Activated CD8-positive, alpha-beta T cell treated with anti-CD3 and anti-CD28 coated beads for 36 hours (primary cell): ENCODE measurements around the gene CTCF. TPM values are rescaled to one million over a fixed set of nuclear protein-coding genes. Genes with fewer than 3 reads are reported as not detected.

Source experiments
- ATAC-seq: fragments of 200-7000 bp; cut with Tn5 transposase; one replicate; pipeline ENCODE4 v1.10.0; 2021; ENCODE audit warnings: mild to moderate bottlenecking, moderate library complexity
- CTCF ChIA-PET: fragments of 350-600 bp; sonication (Branson Sonifier 250); formaldehyde crosslinking; loops from one replicate; lab custom pipeline; 2021; ENCODE audit warnings: antibody characterized with exemption; lab: Charles Lee
- POLR2A ChIA-PET: fragments of 350-600 bp; sonication (Branson Sonifier 250); formaldehyde crosslinking; loops from one replicate; lab custom pipeline; 2021; ENCODE audit warnings: antibody characterized with exemption; lab: Charles Lee
- DNase-seq: peaks from one replicate; pipeline ENCODE4 v3.0.0-alpha.2; 2020
- H3K27ac Mint-ChIP-seq: one replicate; pipeline ENCODE4 v1.8.0; 2021; ENCODE audit warnings: mild to moderate bottlenecking, mixed read lengths
- H3K27me3 Mint-ChIP-seq: one replicate; pipeline ENCODE4 v1.8.0; 2021; ENCODE audit warnings: mixed read lengths
- H3K36me3 Mint-ChIP-seq: one replicate; pipeline ENCODE4 v1.8.0; 2021; ENCODE audit warnings: low read depth, mixed read lengths
- H3K4me1 Mint-ChIP-seq: one replicate; pipeline ENCODE4 v1.8.0; 2021; ENCODE audit warnings: low read depth, mixed read lengths
- H3K4me3 Mint-ChIP-seq: one replicate; pipeline ENCODE4 v1.8.0; 2021; ENCODE audit warnings: mild to moderate bottlenecking, moderate library complexity, mixed read lengths
- H3K9me3 Mint-ChIP-seq: one replicate; pipeline ENCODE4 v1.8.0; 2021; ENCODE audit warnings: mixed read lengths
- intact Hi-C: fragments of 100-400 bp; cut with micrococcal nuclease; formaldehyde crosslinking; loops from one replicate; pipeline ENCODE4 v1.10.0; 2022
- total RNA-seq, 2 experiments: library from RNA; stranded (reverse); gene quantifications; one replicate each; pipeline ENCODE4 v1.2.3, GENCODE V29; 2021
- TF ChIP-seq, protein P1 (sequence below): fragments of 200-600 bp; IDR thresholded peaks from one replicate; pipeline ENCODE4 v1.8.0; 2022; ENCODE audit warnings: antibody characterized with exemption, mild to moderate bottlenecking

Gene CTCF
- total RNA-seq, 2 experiments from 2014 or later: 47.4 to 50.6 TPM

DNA sequence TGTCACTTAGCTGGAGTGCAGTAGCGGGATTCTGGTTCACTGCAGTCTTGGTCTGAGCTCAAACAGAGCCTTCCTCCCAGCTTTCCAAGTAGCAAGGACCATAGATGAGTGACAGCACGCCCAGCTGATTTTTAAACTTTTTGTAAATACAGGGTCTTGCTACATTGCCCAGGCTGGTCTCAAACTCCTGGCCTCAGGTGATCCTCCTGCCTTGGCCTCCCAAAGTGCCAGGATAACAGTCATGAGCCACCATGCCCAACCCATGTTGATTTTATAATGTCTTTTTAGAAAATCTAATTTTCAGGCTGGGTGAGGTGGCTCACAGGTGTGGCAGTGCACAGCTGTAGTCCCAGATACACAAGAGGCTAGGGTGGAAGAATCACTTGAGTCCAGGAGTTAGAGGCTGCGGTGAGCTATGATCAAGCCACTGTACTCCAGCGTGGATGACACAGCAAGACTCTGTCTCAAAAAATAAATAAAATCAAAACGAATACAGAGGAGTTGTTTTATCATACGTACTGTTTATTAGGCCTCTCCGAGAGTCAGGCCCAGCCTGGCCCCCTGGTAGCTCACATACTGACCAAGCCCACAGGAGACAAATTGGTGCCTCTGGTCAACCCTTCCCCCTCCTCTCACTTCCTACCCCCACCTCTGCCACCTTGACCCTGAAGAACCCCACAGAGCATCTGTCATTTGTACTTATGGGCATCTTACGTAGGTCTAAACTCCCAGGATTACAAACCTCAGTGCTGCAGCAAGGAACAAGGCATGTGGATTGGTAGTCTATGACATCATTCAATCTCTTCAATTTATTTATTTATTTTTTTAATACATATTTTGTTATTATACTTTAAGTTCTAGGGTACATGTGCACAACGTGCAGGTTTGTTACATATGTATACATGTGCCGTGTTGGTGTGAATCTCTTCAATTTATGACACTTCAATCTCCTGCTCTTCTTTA lies 117.9 kb downstream of the CTCF start:
- H3K36me3 Mint-ChIP-seq: peaks cover 7% of the 10 kb centered on the region
- H3K4me3 Mint-ChIP-seq: no peak overlapping the region
- H3K4me1 Mint-ChIP-seq: no peaks in the 10 kb centered on the region
- no peaks in the 10 kb centered on the region for H3K9me3 Mint-ChIP-seq
- DNase-seq: no peak
- no peaks in the 10 kb centered on the region for H3K27me3 Mint-ChIP-seq
- no peak for ATAC-seq
- ChIA-PET CTCF (interaction anchor here (1.2 to 1.3 kb wide), 3 partner anchors 8 to 12 kb away, joined by 3 to 4 read pairs (median 4); no protein-coding TSS in a partner anchor), POLR2A (interaction anchor here (1.1 kb wide), 1 partner anchor 13 kb away, joined by 3 read pairs; no protein-coding TSS in a partner anchor)
- TF ChIP-seq, protein P1, sequence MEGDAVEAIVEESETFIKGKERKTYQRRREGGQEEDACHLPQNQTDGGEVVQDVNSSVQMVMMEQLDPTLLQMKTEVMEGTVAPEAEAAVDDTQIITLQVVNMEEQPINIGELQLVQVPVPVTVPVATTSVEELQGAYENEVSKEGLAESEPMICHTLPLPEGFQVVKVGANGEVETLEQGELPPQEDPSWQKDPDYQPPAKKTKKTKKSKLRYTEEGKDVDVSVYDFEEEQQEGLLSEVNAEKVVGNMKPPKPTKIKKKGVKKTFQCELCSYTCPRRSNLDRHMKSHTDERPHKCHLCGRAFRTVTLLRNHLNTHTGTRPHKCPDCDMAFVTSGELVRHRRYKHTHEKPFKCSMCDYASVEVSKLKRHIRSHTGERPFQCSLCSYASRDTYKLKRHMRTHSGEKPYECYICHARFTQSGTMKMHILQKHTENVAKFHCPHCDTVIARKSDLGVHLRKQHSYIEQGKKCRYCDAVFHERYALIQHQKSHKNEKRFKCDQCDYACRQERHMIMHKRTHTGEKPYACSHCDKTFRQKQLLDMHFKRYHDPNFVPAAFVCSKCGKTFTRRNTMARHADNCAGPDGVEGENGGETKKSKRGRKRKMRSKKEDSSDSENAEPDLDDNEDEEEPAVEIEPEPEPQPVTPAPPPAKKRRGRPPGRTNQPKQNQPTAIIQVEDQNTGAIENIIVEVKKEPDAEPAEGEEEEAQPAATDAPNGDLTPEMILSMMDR: no peak
- no peak overlapping the region for H3K27ac Mint-ChIP-seq
- intact Hi-C loops: no loop called here

- H3K36me3 Mint-ChIP-seq: peaks cover 10% of the 10 kb centered on the region
- no peak overlapping the region for H3K27ac Mint-ChIP-seq
- H3K4me3 Mint-ChIP-seq: no peak overlapping the region
- no peaks in the 10 kb centered on the region for H3K4me1 Mint-ChIP-seq
- CTCF ChIA-PET: interaction anchor here (2.0 kb wide), 2 partner anchors 11 to 133 kb away, joined by 7 to 10 read pairs; no protein-coding TSS in a partner anchor
- intact Hi-C loops: no loop called here
- ATAC-seq (no peak), DNase-seq (no peak)
- no peaks in the 10 kb centered on the region for H3K9me3 Mint-ChIP-seq
- POLR2A ChIA-PET: no interaction called here
- TF ChIP-seq, protein P1: no peak
- no peaks in the 10 kb centered on the region for H3K27me3 Mint-ChIP-seq
Measured at GRCh38 chr16:67683767-67684166, 121.4 kb downstream of the CTCF start.

- Mint-ChIP-seq H3K4me1 (no peaks in the 10 kb centered on the region), H3K9me3 (no peaks in the 10 kb centered on the region), H3K27me3 (no peaks in the 10 kb centered on the region), H3K36me3 (peaks cover 10% of the 10 kb centered on the region), H3K27ac (no peak overlapping the region), H3K4me3 (no peak overlapping the region)
- intact Hi-C loops: no loop called here
- TF ChIP-seq, protein P1: no peak
- no peak for DNase-seq
- ChIA-PET CTCF (no interaction called here), POLR2A (interaction anchor here (0.9 kb wide), 1 partner anchor 174 kb away, joined by 3 read pairs; no protein-coding TSS in a partner anchor)
- ATAC-seq: no peak
Measured at GRCh38 chr16:67685388-67686112, 123.2 kb downstream of the CTCF start.

Other genes starting within 250 kb of the CTCF start
- 1 to 10 TPM; 3.0 to 3.9 TPM for gene KCTD19, start 235.8 kb upstream of the CTCF start, total RNA-seq
- gene LRRC36, start 235.7 kb upstream of the CTCF start, total RNA-seq: under 1 TPM; 0.81 to 0.90 TPM
- not detected for gene TPPP3, start 169.0 kb upstream of the CTCF start, total RNA-seq
- gene ZDHHC1, start 146.0 kb upstream of the CTCF start, total RNA-seq: under 1 TPM; 0.54 to 0.60 TPM
- gene HSD11B2, start 131.4 kb upstream of the CTCF start, total RNA-seq: 1 to 10 TPM; 1.6 to 2.3 TPM
- 10 to 100 TPM; 17.5 to 18.2 TPM for gene ATP6V0D1, start 81.4 kb upstream of the CTCF start, total RNA-seq
- not detected for gene AGRP, start 79.0 kb upstream of the CTCF start, total RNA-seq
- 10 to 100 TPM; 15.7 to 20.0 TPM for gene RIPOR1, start 33.7 kb upstream of the CTCF start, total RNA-seq
- gene CARMIL2, start 82.6 kb downstream of the CTCF start, total RNA-seq: 100 to 1,000 TPM; 151 to 155 TPM
- 10 to 100 TPM; 50.8 to 53.7 TPM for gene ACD, start 97.7 kb downstream of the CTCF start, total RNA-seq
- gene PARD6A, start 98.4 kb downstream of the CTCF start, total RNA-seq: 1 to 10 TPM; 6.3 to 7.2 TPM
- gene ENKD1, start 104.2 kb downstream of the CTCF start, total RNA-seq: 1 to 10 TPM; 8.4 to 8.9 TPM
- gene C16orf86, start 104.3 kb downstream of the CTCF start, total RNA-seq: 1 to 10 TPM; 2.8 to 4.7 TPM
- 10 to 100 TPM; 11.6 to 14.1 TPM for gene GFOD2, start 156.8 kb downstream of the CTCF start, total RNA-seq
- gene RANBP10, start 244.0 kb downstream of the CTCF start, total RNA-seq: 10 to 100 TPM; 15.9 to 18.9 TPM
- under 1 TPM; 0.40 to 0.47 TPM for gene TSNAXIP1, start 244.4 kb downstream of the CTCF start, total RNA-seq